HG02884 (cell line): Measurements from ENCODE around the gene LEF1.

ENCODE experiments used
- ATAC-seq: cut with Tn5 transposase; IDR thresholded peaks from one replicate; pipeline ENCODE4 v1.9.1; 2021; ENCODE audit warnings: mild to moderate bottlenecking, moderate library complexity; ENCODE audit not compliant: unreplicated experiment

LEF1 gene

GRCh38 chr4:108168671-108169523 lies at the start of gene LEF1:
TSS of gene LEF1 (minus strand) at chr4:108168932. CDS start at chr4:108167767, 1,165 bp downstream.
- peak; percentile 23 for ATAC-seq

- ATAC-seq: no peak
Measured at GRCh38 chr4:108216510-108216909, 47.8 kb upstream of the LEF1 start.

- ATAC-seq: no peak
Measured at GRCh38 chr4:108215055-108215454, 46.3 kb upstream of the LEF1 start.

GRCh38 chr4:108213723-108214122 lies 45.0 kb upstream of the LEF1 start:
- no peak for ATAC-seq

- ATAC-seq: no peak
Measured at GRCh38 chr4:108213308-108213707, 44.6 kb upstream of the LEF1 start.

DNA sequence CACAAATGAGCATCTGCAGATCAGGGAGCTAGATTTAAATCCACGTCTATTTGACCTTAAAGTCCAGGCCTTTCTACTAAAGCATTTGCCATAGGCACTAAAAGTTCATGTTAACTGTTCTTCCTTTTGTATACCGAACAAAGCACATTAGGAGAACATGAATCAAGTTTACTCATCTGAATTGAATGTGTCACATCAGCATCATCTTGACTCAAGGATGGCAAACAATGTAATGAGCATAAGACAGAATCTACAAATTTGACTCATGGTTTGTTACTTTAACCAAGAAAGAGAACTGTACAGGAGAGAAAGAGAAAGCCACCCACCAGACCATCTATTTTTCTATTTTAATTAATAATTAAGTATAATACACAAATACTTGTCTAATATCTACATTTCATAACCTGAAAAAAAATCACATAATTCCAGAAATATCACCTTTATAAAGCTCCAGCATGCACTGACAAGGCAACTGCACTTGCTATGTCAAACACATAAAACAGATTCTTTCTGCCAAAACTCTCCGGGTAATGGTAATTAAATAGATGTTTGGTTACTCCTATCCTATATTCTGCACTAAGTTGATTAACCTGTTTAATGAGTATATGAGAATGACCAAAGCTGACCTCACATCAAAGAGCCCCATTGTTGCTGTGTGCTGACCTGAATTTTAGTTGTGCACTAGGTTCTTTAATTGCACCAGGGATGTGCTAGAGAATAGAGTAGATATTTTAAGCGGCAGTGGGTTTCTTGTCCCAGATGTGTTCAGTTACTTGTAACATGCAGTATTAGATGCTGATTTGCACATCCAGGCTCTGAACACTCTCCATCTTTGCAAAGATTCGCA lies 42.5 kb upstream of the LEF1 start:
- no peak for ATAC-seq

DNA sequence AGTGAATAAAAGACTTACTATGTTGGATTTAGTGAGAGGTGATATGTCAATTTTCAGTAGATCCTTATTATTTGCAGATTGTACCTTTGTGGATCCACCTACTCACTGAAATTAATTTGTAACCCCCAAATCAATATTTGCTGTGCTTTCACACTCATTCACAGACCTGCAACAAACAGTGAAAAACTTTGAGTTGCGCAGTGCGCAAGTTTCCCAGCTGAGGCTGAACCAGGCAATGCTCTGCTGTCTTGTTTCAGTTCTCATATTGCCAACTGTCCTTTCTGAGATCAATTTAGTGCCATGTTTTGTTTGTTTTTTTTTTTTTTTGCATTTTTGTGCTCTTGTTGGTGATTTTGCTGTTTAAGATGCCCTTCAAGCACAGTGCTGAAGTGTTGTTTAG lies 40.8 kb upstream of the LEF1 start:
- ATAC-seq: no peak

- ATAC-seq: no peak
Measured at GRCh38 chr4:108205859-108206258, 37.1 kb upstream of the LEF1 start.

- no peak for ATAC-seq
Measured at GRCh38 chr4:108204518-108204917, 35.8 kb upstream of the LEF1 start.

- no peak for ATAC-seq
Measured at GRCh38 chr4:108203377-108203776, 34.6 kb upstream of the LEF1 start.

- ATAC-seq: no peak
Measured at GRCh38 chr4:108201774-108202173, 33.0 kb upstream of the LEF1 start.

DNA sequence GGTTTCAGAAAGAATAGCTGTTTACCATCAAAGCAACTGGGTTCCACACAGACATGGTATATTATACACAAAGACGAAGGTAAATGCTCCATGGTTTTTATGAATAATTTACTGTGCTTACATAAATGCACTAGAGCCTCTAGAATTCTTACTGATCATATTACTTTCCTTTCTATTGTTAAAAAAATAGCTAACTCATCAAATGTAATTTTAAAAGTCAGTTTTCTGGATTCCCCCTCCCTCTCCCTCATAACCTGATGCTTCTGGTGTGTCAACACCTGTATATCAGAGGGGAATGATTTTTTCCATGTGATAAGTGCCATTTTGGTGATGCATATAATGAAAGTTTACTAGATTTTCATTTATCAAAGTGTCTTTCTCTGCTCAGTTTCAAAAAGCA lies 31.1 kb upstream of the LEF1 start:
- no peak for ATAC-seq

- ATAC-seq: no peak
Measured at GRCh38 chr4:108193886-108194672, 25.3 kb upstream of the LEF1 start.

- ATAC-seq: no peak
Measured at GRCh38 chr4:108192935-108193334, 24.2 kb upstream of the LEF1 start.

- no peak for ATAC-seq
Measured at GRCh38 chr4:108192056-108192455, 23.3 kb upstream of the LEF1 start.

GRCh38 chr4:108191269-108191914 lies 22.7 kb upstream of the LEF1 start:
- ATAC-seq: no peak

DNA sequence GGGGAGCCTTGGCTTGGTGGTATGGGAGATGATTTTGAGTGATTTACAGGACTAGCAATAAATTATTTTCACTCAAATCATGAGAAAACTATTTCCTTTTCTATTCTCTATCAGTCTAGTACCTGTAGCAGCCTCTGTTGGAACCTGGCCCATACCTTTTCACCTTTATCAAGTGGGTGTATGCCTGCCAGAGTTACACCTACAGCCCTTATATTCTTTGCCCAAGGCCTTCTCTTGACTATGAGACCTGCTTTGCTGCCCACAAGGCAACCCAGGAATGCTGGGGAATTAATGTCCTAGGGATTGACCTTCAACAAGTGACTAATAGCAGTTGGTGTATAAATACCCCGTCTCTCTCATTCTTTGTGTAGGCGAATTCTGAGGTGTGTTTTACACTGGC lies 20.0 kb upstream of the LEF1 start:
- no peak for ATAC-seq

DNA sequence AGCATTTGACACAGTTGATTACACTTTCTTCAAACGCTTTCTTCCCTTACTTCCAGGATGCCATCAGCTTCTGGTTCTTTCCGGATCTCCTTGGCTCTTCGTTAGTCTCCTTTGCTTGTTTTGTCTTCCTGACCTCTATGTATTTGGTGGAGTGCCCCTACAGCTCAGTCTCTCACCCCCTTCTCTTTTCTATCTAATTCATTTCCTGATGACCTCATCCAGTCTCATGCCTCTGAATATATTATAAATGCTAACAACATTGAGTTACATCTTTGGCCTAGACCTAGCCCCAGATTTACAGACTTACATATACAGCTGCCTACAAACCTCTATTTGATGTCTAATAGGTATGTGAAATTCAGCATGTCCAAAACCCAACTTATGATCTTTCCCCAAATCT lies 16.5 kb upstream of the LEF1 start:
- no peak for ATAC-seq

DNA sequence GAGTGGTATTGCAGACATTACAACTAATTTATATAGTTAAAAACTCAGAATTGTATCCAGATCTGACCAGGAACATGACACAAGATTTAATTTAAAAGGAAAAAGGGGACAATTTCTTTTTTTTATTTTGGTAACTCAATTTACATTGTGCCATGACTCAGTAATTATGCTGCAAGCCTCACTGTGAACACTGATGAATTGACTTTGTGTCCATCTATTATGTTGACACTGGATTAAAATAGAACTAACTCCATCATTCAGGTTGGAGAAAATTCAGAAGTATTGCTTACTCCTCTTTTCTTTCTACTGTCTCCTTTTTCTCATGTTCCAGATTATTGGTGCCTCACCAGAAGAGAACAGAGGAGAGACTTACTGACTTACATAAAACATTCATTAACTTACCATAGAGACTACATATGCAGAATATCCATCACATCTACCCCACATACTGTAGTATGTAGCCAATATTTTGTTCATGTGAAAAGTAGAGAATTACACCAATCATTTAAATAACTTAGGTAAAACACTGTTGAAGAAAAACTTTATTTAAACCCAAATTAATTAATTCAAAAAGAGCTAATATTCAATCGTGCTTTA lies 15.8 kb upstream of the LEF1 start:
- no peak for ATAC-seq

- ATAC-seq: peak; percentile 75
Measured at GRCh38 chr4:108181704-108182103, 13.0 kb upstream of the LEF1 start.
